NCI-H1930 (cell line): ENCODE measurements around the gene ACYP2.

Experiments
- DNase-seq, 2 experiments: peaks; one replicate each; lab custom pipeline; 2025; lab: John Stamatoyannopoulos, UW

The ACYP2 gene

DNA sequence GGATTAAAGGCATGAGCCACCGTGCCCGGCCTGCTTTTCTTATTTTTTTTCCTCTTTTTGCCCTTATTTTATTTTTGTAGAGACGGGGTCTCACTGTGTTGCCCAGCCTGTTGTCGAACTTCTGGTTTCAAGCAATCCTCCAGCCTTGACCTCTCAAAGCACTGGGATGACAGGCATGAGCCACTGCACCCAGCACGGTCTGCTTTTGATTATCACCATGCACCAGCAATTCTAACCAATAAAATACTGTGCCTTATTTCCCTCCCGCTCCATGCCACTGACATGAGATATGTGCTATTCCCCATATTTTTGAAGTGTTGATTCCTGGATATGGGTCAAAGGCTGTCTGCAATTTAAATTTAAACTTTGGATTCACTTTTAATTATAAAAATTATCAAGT, 42.9 kb downstream of the ACYP2 start:
- no peak for DNase-seq

DNA sequence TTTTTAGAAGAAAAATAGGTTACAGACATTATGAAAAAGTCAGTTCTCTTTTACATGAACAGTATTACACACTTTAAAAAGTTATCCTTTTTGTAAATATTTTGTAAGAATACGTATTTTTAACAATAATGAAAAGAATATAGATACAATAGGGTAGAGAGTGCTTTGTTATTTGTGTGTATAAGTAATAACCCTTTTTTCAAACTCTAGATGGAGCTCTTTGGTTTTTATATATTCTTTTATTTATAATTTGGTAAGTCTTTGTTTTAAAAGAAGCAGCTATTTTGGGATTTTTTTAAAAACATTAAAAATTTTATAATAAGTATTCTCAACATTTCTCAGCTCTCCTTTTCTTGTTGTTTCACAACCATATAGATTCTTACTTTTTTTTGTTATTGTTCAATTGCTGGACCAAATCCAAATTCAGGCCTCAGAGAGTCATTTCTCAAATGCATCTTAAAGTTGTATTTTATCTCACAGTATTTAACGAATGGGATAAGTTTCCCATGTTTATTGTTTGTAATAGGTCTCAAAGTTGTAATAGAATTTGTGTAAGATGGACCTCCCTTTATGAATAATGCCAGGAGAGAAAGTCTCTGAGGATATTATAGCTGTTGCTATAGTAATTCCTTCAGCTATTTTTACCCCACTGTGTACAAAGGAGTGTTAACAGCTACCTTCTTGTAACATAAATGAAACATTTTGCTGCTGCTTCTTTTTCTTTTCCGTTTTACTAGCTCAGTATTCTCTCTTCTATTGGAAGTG, 46.4 kb downstream of the ACYP2 start:
- no peak for DNase-seq

- DNase-seq: no peak
Observed at GRCh38 chr2:54164106-54164505, 48.7 kb downstream of the ACYP2 start.

DNA sequence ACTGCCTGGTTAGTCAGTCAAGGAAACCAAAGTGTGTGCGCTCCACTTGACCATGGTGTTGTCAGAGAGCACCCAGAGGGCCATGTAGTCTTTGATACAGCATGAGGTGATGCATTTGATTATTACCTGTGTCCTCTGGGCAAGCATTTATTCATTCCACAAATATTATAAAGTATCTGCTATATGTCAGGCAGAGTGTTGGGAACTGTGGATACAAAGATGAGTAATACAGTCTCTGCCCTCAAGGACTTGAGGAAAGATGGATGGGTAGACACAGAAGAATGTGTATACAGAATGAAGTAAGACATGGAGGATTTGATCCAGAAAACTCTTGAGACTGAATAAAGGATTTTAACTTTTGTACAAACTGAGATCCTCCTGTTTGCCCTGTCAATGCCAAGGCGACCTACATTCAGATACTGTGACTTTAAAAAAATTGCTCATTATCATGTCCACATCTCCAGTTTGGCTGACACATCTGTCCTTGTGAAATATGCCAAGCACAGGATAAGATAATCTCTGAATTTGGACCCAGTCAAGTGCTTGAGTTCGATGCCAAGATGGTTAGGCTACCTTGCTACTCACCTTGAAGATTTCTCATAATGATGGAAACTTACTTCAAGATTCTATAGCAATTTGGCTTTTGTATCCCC, 50.8 kb downstream of the ACYP2 start:
- no peak for DNase-seq

- DNase-seq: peak in 1 of 2 experiments; percentile 11
Observed at GRCh38 chr2:54176577-54176976, 61.2 kb downstream of the ACYP2 start.

DNA sequence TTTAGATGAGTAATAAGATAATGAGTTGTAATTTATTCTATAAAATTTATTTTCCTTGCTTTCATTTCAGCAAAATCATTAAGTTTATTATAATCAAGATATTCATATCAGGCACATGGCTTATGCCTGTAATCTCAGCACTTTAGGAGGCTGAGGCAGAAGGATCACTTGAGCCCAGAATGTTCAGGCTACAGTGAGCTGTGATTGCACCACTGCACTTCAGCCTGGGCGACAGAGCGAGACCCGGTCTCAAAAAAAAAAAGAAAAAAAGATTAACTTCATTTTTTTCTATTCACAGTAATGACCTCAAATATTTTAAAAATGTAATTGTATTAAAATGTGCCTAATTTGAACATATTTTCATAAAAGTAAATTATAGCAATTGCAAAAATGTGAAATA, 67.9 kb downstream of the ACYP2 start:
- DNase-seq: no peak

GRCh38 chr2:54183972-54184371, 68.6 kb downstream of the ACYP2 start:
- no peak for DNase-seq

GRCh38 chr2:54185105-54185504, 69.7 kb downstream of the ACYP2 start:
- DNase-seq: no peak

- no peak for DNase-seq
Observed at GRCh38 chr2:54187331-54187730, 71.9 kb downstream of the ACYP2 start.

- no peak for DNase-seq
Observed at GRCh38 chr2:54189539-54189938, 74.1 kb downstream of the ACYP2 start.

GRCh38 chr2:54191361-54192135, 76.1 kb downstream of the ACYP2 start:
- DNase-seq: no peak

DNA sequence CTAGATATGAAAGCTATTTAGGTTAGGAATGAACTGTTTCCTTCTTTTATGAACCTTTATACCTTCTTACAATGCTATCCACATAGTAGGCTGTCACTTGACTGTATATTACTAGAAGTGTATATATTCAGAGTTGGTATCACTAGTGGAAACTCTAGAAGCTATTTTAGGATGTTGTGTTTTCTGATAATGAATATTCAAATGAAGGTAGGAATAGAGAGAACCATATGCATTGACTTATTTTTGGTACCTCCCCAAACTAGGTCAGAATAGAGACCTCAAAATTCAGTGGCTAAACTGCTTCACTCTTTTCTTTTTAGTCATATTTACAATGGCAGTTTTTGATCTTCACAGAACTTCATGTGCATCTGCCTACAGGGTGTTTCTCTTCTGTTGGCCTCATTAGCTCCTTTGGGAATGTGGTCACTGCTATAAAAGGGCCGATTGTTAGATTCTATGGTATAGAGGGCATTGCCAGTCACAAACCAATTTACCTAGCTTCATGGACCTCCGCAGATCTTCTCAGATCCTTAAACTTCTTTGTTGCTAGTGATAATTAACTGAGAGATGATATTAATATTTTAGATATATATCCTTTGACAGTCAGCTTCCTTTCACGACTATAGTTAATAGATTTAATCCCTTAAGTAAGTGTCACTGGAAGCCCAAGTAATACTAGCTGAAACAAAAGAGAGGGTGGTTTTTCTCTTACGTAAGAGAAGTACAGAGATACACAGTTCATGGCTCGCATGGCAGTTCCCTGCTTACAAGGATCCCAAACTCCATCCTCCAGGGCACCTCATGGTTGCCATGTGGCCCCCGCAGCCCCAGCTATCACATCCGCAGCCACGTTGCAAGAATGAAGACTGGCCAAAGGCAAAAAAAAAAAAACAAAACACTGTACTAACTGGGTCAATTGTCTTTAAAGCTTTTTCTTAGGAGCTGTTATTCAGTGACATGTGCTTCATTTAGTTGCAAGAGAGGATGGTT, 79.6 kb downstream of the ACYP2 start:
- no peak for DNase-seq

GRCh38 chr2:54196646-54197045, 81.2 kb downstream of the ACYP2 start:
- no peak for DNase-seq

DNA sequence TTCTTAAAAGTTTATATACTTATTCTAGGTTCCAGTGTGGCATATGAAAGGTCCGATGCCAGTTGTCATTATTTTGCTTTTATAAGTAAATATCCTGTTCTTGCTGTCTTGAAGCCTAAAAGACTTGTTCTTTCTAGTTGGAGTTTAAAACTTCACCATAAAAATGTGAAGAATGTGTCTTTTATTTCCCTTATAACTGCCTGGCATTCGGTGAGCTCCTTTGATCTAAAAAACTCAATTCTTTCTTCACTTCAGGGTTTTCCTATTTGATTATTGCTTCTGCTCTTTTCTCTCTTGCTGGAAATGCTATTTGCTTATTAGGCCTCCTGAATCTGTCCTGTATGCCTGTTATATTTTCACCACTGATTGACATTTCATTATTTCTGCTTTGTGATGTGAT, 89.1 kb downstream of the ACYP2 start:
- DNase-seq: no peak

DNA sequence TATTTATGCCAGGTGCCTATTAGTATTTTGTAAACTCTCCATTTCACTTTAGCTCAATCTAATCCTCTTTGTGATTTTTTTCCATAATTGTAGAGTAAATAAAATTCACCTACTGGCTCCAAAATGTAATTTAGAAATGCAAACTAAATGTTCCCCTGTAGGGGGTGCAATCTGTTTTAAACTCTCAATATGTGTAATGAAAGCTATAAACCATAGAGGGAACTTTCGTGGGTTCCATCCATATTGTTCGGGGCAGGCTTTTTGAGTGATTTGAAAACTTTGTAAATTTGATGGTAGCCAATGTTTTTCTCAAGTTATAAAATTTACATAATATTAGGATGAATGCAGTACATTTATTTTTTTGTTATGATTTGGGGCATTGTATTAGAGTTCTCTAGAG, 91.2 kb downstream of the ACYP2 start:
- peak in 1 of 2 experiments; percentile 80 for DNase-seq

DNA sequence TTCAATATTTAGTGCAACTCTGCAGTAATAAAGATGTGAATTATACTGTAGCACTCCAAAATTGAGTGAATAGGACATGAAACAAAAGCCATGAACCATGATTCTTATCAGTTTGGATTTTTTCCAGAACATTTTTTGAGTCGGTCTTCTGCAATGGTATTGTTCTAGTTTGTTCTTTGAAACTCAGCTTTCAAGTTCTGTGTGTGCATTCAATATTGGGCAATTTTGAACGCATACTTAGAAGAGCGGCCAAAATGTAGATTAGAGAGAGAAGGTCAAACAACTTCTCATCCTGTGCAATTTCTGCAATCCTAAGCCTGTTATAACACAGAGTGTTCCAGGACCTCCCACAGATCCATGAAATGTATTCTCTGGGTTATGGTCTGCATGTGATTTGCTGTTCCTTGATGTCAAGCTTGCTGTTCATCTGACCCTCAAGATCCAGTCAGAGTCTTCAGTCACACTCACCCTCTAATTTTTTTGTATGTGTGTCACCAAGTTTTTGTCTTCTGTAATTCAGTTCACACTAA, 92.3 kb downstream of the ACYP2 start:
- no peak for DNase-seq

DNA sequence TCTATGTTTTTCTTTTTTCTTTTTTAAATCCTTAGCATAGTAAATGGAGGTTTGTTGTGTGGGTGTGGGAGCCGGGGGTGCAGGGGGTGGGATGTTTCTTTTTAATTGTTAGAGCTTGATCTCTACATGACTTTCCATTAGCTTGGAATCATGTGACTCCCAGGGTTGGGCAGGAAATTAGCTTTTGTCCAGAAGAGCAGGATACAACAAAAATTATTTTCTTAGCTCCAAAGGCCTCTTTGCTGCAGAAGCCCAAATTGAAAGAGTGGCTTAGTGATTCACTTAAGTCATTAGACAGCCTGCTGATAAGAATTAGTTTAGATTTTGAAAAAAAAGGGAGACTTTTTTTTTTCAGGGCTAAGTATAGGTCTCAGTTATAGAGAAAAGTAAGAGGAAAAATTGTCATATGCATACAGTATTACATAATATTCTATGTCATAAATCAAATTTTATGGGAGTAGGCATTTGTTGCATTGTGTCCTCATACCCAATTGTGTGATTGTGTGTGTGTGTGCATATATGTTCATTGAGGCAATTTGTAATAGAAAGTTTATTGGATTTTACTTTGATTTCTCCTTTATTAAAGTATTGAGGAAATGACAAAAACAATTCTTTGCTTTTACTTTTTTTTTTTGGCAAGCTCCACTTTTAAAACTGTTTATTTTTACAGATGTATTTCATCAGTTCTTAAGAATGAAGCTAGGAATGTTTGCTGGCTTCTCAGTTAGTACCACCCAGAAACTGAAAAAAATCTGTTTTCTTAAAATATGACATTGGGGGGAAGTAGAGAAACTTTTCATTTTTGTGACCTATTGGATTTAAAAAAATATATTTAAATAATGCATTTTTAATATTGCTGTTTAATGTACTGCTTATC, 93.2 kb downstream of the ACYP2 start:
- DNase-seq: no peak

DNA sequence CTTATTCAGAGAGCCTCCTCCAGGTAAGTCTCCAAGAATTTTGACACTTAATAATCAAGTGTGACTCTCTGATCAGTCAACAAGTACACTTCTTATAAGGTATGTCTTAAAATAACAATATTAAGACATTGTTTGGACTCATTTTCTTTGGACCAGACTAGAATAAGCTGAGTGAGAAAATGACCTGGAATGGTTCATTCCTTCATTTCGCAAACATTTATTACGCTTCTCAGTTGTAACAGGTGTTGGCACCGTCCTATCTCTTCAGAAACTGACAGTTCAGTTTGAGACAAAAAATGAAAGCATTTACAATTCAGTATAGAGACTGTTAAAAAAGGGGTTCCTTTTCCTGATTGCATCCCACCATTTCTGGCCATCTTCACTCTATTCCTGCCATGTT, 94.0 kb downstream of the ACYP2 start:
- no peak for DNase-seq

- DNase-seq: no peak
Observed at GRCh38 chr2:54212456-54212855, 97.0 kb downstream of the ACYP2 start.

GRCh38 chr2:54213082-54213481, 97.7 kb downstream of the ACYP2 start:
- no peak for DNase-seq
